Ectodermal cell (in vitro differentiated cells): ENCODE results near the gene NCOA4.
"Not testable (repeated sequence)": the region's sequence is repeated elsewhere in the genome, so short reads cannot be mapped to it uniquely, and the experiment has no call there.

Source experiments
- H3K27ac ChIP-seq: 2 replicates; pipeline ENCODE4 v1.7.0; 2013; ENCODE audit warnings: mild to moderate bottlenecking, low read depth, low read length; ENCODE audit not compliant: insufficient read depth, poor library complexity, severe bottlenecking
- H3K27me3 ChIP-seq: 2 replicates; pipeline ENCODE4 v1.7.0; 2013; ENCODE audit warnings: mild to moderate bottlenecking, low read length; ENCODE audit not compliant: insufficient read depth, control insufficient read depth, poor library complexity, severe bottlenecking
- H3K36me3 ChIP-seq: one replicate; pipeline ENCODE4 v1.7.0; 2013; ENCODE audit warnings: low read length; ENCODE audit not compliant: control insufficient read depth, insufficient read depth
- H3K4me1 ChIP-seq: one replicate; pipeline ENCODE4 v1.7.0; 2013; ENCODE audit warnings: low read length; ENCODE audit not compliant: control insufficient read depth, insufficient read depth
- H3K4me3 ChIP-seq: 2 replicates; pipeline ENCODE4 v1.7.0; 2013; ENCODE audit warnings: low read depth, low read length, control low read depth; ENCODE audit not compliant: insufficient read depth
- H3K9me3 ChIP-seq: 2 replicates; pipeline ENCODE4 v1.7.0; 2013; ENCODE audit warnings: mild to moderate bottlenecking, low read length, moderate library complexity; ENCODE audit not compliant: control insufficient read depth
- WGBS, 2 experiments: methylation state at CpG; one replicate each; pipeline ENCODE4 v1.1.7; 2013; ENCODE audit warnings: missing lambda C conversion rate in 2 of 2; 5-methylcytosine and 5-hydroxymethylcytosine counted together

The NCOA4 gene

GRCh38 chr10:46068905-46069304, 38.5 kb upstream of the NCOA4 start:
- Histone ChIP-seq H3K36me3 (no peaks in the 10 kb centered on the region), H3K4me3 (no peak overlapping the region), H3K4me1 (no peaks in the 10 kb centered on the region), H3K27ac (no peak overlapping the region), H3K27me3 (peaks cover 5% of the 10 kb centered on the region), H3K9me3 (no peaks in the 10 kb centered on the region)
- WGBS, 2 experiments: 90 to 92% methylated on average over 2 of the region's 2 CpGs

GRCh38 chr10:46068117-46068516, 37.7 kb upstream of the NCOA4 start:
- Histone ChIP-seq H3K27ac (no peak overlapping the region), H3K36me3 (no peaks in the 10 kb centered on the region), H3K9me3 (no peaks in the 10 kb centered on the region), H3K4me3 (no peak overlapping the region), H3K27me3 (peaks cover 5% of the 10 kb centered on the region), H3K4me1 (no peaks in the 10 kb centered on the region)
- 17 to 44% methylated on average over 1 of the region's 1 CpG for WGBS, 2 experiments

GRCh38 chr10:46064269-46064817, 33.9 kb upstream of the NCOA4 start:
- WGBS, 2 experiments: 94 to 95% methylated on average over 1 of the region's 1 CpG
- no peaks in the 10 kb centered on the region for H3K4me1 ChIP-seq

GRCh38 chr10:46062723-46063428, 32.5 kb upstream of the NCOA4 start:
- peaks cover 3% of the 10 kb centered on the region for H3K27me3 ChIP-seq
- H3K4me3 ChIP-seq: no peak overlapping the region
- no peaks in the 10 kb centered on the region for H3K9me3 ChIP-seq
- no peaks in the 10 kb centered on the region for H3K36me3 ChIP-seq
- H3K27ac ChIP-seq: no peak overlapping the region
- 84 to 89% methylated on average over 14 of the region's 14 CpGs for WGBS, 2 experiments
- H3K4me1 ChIP-seq: no peaks in the 10 kb centered on the region

More at GRCh38 chr10:46064269-46064817, 33.9 kb upstream of the NCOA4 start:
- H3K27me3 ChIP-seq: peaks cover 3% of the 10 kb centered on the region
- no peak overlapping the region for H3K4me3 ChIP-seq
- no peaks in the 10 kb centered on the region for H3K9me3 ChIP-seq
- no peak overlapping the region for H3K27ac ChIP-seq
- no peaks in the 10 kb centered on the region for H3K36me3 ChIP-seq

- Histone ChIP-seq H3K27me3 (peaks cover 3% of the 10 kb centered on the region), H3K9me3 (no peaks in the 10 kb centered on the region), H3K4me1 (no peaks in the 10 kb centered on the region), H3K36me3 (no peaks in the 10 kb centered on the region), H3K4me3 (no peak overlapping the region), H3K27ac (no peak overlapping the region)
- 82% methylated on average over 3 of the region's 3 CpGs for WGBS, 2 experiments
These were observed 30.3 kb upstream of the NCOA4 start for GRCh38 chr10:46060706-46061105.

- not testable (repeated sequence) for H3K4me3 ChIP-seq, H3K4me1 ChIP-seq, H3K27ac ChIP-seq, H3K9me3 ChIP-seq, H3K36me3 ChIP-seq
- 91 to 95% methylated on average over 5 of the region's 5 CpGs for WGBS, 2 experiments
- peaks cover 16% of the 10 kb centered on the region for H3K27me3 ChIP-seq
These were observed 27.5 kb upstream of the NCOA4 start for GRCh38 chr10:46057927-46058326.

GRCh38 chr10:46057038-46057437, 26.6 kb upstream of the NCOA4 start:
- Histone ChIP-seq H3K36me3 (no peaks in the 10 kb centered on the region), H3K4me3 (no peak overlapping the region), H3K27ac (no peak overlapping the region), H3K27me3 (peaks cover 16% of the 10 kb centered on the region), H3K9me3 (no peaks in the 10 kb centered on the region), H3K4me1 (peaks cover 2% of the 10 kb centered on the region)

- WGBS, 2 experiments: 88 to 92% methylated on average over 4 of the region's 4 CpGs
- no peak overlapping the region for H3K4me3 ChIP-seq
- H3K4me1 ChIP-seq: peaks cover 5% of the 10 kb centered on the region
- no peaks in the 10 kb centered on the region for H3K36me3 ChIP-seq
- no peak overlapping the region for H3K27ac ChIP-seq
- H3K27me3 ChIP-seq: peaks cover 26% of the 10 kb centered on the region
- no peaks in the 10 kb centered on the region for H3K9me3 ChIP-seq
These were observed 25.3 kb upstream of the NCOA4 start for GRCh38 chr10:46055771-46056170.

GRCh38 chr10:46053534-46054434, 23.4 kb upstream of the NCOA4 start:
- Histone ChIP-seq H3K4me3 (no peak overlapping the region), H3K9me3 (no peaks in the 10 kb centered on the region), H3K27ac (no peak overlapping the region), H3K36me3 (no peaks in the 10 kb centered on the region), H3K27me3 (peaks cover 30% of the 10 kb centered on the region), H3K4me1 (peaks cover 5% of the 10 kb centered on the region)
- WGBS, 2 experiments: 66 to 69% methylated on average over 9 of the region's 9 CpGs

- H3K4me3 ChIP-seq: no peak overlapping the region
- peaks cover 5% of the 10 kb centered on the region for H3K4me1 ChIP-seq
- H3K36me3 ChIP-seq: no peaks in the 10 kb centered on the region
- no peaks in the 10 kb centered on the region for H3K9me3 ChIP-seq
- WGBS, 2 experiments: 91 to 93% methylated on average over 5 to 6 of the region's 6 CpGs
- no peak overlapping the region for H3K27ac ChIP-seq
- peaks cover 30% of the 10 kb centered on the region for H3K27me3 ChIP-seq
These were observed 22.5 kb upstream of the NCOA4 start for GRCh38 chr10:46052791-46053375.
